K562 (cell line): ENCODE measurements around the gene ENDOV.

Experiments used
- ARNT ChIP-seq, 2 experiments: fragments of 450-650 bp; IDR thresholded peaks; 2 replicates each; pipeline ENCODE4 v1.6.1; 2016; ENCODE audit warnings: mild to moderate bottlenecking in 1 of 2
- EHMT2 ChIP-seq: fragments of 450-650 bp; IDR thresholded peaks from 2 replicates; pipeline ENCODE4 v1.6.1; 2018; ENCODE audit warnings: antibody characterized with exemption
- ELF1 ChIP-seq: fragments of 200-800 bp; sonication (Bioruptor generic); IDR thresholded peaks from 2 replicates; pipeline ENCODE4 v1.6.1; 2016; ENCODE audit warnings: missing genetic modification characterization, missing compliant biosample characterization
- ELF4 ChIP-seq: fragments of 450-650 bp; formaldehyde crosslinking; IDR thresholded peaks from 2 replicates; pipeline ENCODE4 v1.4.0; 2022; ENCODE audit warnings: missing genetic modification characterization
- ETV5 ChIP-seq: sonication (generic); formaldehyde crosslinking; IDR thresholded peaks from 2 replicates; pipeline ENCODE4 v1.4.0; 2020; ENCODE audit warnings: low read depth, mild to moderate bottlenecking, missing genetic modification reagents
- FOXA1 ChIP-seq: fragments of 450-650 bp; IDR thresholded peaks from 2 replicates; pipeline ENCODE4 v1.6.1; 2016; ENCODE audit warnings: mild to moderate bottlenecking, borderline replicate concordance
- POLR2AphosphoS5 ChIP-seq: IDR thresholded peaks from 2 replicates; pipeline ENCODE4 v1.6.1; 2011; ENCODE audit warnings: mild to moderate bottlenecking, low read depth, low read length, moderate library complexity; ENCODE audit not compliant: control insufficient read depth, insufficient read depth
- RCOR1 ChIP-seq, 2 experiments: IDR thresholded peaks; 2 replicates each; pipeline ENCODE4 v1.6.1; 2012; ENCODE audit warnings: low read depth in 2 of 2, low read length in 2 of 2, borderline replicate concordance in 1 of 2, improper control_type of control experiment in 1 of 2
- ZNF431 ChIP-seq: sonication (generic); formaldehyde crosslinking; IDR thresholded peaks from 2 replicates; pipeline ENCODE4 v1.8.0; 2022; ENCODE audit warnings: mild to moderate bottlenecking, missing genetic modification reagents
- TF ChIP-seq, protein P1 (sequence below), 2 experiments: fragments of 450-650 bp; formaldehyde crosslinking in 1 of 2; IDR thresholded peaks; 2 replicates each; pipeline versions ENCODE4 v1.4.0 to v1.6.1; 2014 to 2020; ENCODE audit warnings: mild to moderate bottlenecking in 2 of 2, borderline replicate concordance in 1 of 2, low read depth in 1 of 2
- TF ChIP-seq, protein P2 (sequence below), 3 experiments: IDR thresholded peaks in 2 of 3; conservative IDR thresholded peaks in 1 of 3; 2 replicates each; pipeline ENCODE4 v1.5.1; 2011 to 2012; ENCODE audit warnings: low read length in 3 of 3, mild to moderate bottlenecking in 3 of 3, control low read depth in 2 of 3, improper control_type of control experiment in 1 of 3, inconsistent platforms in 1 of 3, low read depth in 1 of 3, mixed read lengths in 1 of 3, moderate library complexity in 1 of 3; ENCODE audit not compliant: insufficient read depth in 2 of 3
- TF ChIP-seq, protein P3 (sequence below): sonication (generic); formaldehyde crosslinking; IDR thresholded peaks from 2 replicates; pipeline ENCODE4 v1.8.1; 2023; ENCODE audit warnings: mild to moderate bottlenecking, missing genetic modification reagents, moderate library complexity

- TF ChIP-seq RCOR1 (IDR thresholded peaks at IDR 0.05; ENCODE audit: borderline replicate concordance in 1 of 2, low read depth in 2 of 2, low read length in 2 of 2) (no peak), ARNT (IDR thresholded peaks at IDR 0.05) (no peak), ETV5 (CRISPR knock-in tag) (no peak), ELF1 (tag) (no peak), ZNF431 (no peak), POLR2AphosphoS5 (no peak), ELF4 (no peak), EHMT2 (no peak), FOXA1 (no peak)
- TF ChIP-seq, protein P1, sequence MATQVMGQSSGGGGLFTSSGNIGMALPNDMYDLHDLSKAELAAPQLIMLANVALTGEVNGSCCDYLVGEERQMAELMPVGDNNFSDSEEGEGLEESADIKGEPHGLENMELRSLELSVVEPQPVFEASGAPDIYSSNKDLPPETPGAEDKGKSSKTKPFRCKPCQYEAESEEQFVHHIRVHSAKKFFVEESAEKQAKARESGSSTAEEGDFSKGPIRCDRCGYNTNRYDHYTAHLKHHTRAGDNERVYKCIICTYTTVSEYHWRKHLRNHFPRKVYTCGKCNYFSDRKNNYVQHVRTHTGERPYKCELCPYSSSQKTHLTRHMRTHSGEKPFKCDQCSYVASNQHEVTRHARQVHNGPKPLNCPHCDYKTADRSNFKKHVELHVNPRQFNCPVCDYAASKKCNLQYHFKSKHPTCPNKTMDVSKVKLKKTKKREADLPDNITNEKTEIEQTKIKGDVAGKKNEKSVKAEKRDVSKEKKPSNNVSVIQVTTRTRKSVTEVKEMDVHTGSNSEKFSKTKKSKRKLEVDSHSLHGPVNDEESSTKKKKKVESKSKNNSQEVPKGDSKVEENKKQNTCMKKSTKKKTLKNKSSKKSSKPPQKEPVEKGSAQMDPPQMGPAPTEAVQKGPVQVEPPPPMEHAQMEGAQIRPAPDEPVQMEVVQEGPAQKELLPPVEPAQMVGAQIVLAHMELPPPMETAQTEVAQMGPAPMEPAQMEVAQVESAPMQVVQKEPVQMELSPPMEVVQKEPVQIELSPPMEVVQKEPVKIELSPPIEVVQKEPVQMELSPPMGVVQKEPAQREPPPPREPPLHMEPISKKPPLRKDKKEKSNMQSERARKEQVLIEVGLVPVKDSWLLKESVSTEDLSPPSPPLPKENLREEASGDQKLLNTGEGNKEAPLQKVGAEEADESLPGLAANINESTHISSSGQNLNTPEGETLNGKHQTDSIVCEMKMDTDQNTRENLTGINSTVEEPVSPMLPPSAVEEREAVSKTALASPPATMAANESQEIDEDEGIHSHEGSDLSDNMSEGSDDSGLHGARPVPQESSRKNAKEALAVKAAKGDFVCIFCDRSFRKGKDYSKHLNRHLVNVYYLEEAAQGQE (IDR thresholded peaks at IDR 0.05; ENCODE audit: borderline replicate concordance) = no peak
- TF ChIP-seq, protein P1 (CRISPR knock-in tag; IDR thresholded peaks at IDR 0.05; ENCODE audit: low read depth) = no peak
- TF ChIP-seq, protein P2, sequence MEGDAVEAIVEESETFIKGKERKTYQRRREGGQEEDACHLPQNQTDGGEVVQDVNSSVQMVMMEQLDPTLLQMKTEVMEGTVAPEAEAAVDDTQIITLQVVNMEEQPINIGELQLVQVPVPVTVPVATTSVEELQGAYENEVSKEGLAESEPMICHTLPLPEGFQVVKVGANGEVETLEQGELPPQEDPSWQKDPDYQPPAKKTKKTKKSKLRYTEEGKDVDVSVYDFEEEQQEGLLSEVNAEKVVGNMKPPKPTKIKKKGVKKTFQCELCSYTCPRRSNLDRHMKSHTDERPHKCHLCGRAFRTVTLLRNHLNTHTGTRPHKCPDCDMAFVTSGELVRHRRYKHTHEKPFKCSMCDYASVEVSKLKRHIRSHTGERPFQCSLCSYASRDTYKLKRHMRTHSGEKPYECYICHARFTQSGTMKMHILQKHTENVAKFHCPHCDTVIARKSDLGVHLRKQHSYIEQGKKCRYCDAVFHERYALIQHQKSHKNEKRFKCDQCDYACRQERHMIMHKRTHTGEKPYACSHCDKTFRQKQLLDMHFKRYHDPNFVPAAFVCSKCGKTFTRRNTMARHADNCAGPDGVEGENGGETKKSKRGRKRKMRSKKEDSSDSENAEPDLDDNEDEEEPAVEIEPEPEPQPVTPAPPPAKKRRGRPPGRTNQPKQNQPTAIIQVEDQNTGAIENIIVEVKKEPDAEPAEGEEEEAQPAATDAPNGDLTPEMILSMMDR (IDR thresholded peaks at IDR 0.05 in 2 of 3, conservative IDR thresholded peaks at IDR 0.05 in 1 of 3; ENCODE audit: insufficient read depth in 2 of 3, low read depth in 1 of 3, low read length in 3 of 3) = no peak
- TF ChIP-seq, protein P3, sequence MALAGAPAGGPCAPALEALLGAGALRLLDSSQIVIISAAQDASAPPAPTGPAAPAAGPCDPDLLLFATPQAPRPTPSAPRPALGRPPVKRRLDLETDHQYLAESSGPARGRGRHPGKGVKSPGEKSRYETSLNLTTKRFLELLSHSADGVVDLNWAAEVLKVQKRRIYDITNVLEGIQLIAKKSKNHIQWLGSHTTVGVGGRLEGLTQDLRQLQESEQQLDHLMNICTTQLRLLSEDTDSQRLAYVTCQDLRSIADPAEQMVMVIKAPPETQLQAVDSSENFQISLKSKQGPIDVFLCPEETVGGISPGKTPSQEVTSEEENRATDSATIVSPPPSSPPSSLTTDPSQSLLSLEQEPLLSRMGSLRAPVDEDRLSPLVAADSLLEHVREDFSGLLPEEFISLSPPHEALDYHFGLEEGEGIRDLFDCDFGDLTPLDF (CRISPR knock-in tag) = no peak
Measured at GRCh38 chr17:80458016-80458415, 43.0 kb downstream of the ENDOV start.
